Panc1 (cell line): ENCODE data around the gene ANKRD34A. TPM values are rescaled to one million over a fixed set of nuclear protein-coding genes. Genes with fewer than 3 reads are reported as not detected.
A peak's percentile ranks its signal among the peaks of the same experiment; 100 is the strongest.

Experiments used
- ATAC-seq: fragments of 200-7000 bp; cut with Tn5 transposase; 2 replicates; pipeline ENCODE4 v1.9.1; 2020; ENCODE audit warnings: mild to moderate bottlenecking, moderate library complexity
- BruUV-seq: library from RNA; stranded (reverse); fragments of 400-500 nt; replicated peaks from 2 replicates; lab custom pipeline; 2021; lab: Mats Ljungman, UMichigan
- CTCF ChIA-PET: fragments of 300-600 bp; sonication (Branson Sonifier 250); formaldehyde crosslinking; loops from one replicate; lab custom pipeline; 2022; ENCODE audit warnings: antibody characterized with exemption; lab: Charles Lee
- POLR2A ChIA-PET: fragments of 300-600 bp; sonication (Branson Sonifier 250); formaldehyde crosslinking; loops from one replicate; lab custom pipeline; 2022; ENCODE audit warnings: antibody characterized with exemption; lab: Charles Lee
- DNase-seq: peaks from one replicate; pipeline ENCODE4 v3.0.0-alpha.2; 2010; ENCODE audit warnings: low read depth, low spot score
- H3K27ac ChIP-seq: 2 replicates; pipeline ENCODE4 v1.5.1; 2011; ENCODE audit warnings: mild to moderate bottlenecking, low read length, inconsistent platforms
- H3K27me3 ChIP-seq: fragments of 200-500 bp; sonication (Bioruptor generic); 2 replicates; pipeline ENCODE4 v1.6.0; 2014; ENCODE audit warnings: low read length, inconsistent platforms; ENCODE audit not compliant: control insufficient read depth, insufficient read depth
- H3K36me3 ChIP-seq: fragments of 200-500 bp; sonication (Bioruptor generic); 2 replicates; pipeline ENCODE4 v1.5.1; 2014; ENCODE audit warnings: inconsistent platforms, mild to moderate bottlenecking, low read length, moderate library complexity; ENCODE audit not compliant: control insufficient read depth, insufficient read depth
- H3K4me1 ChIP-seq: 2 replicates; pipeline ENCODE4 v1.5.1; 2011; ENCODE audit warnings: inconsistent platforms, mild to moderate bottlenecking, low read length, moderate library complexity; ENCODE audit not compliant: control insufficient read depth, insufficient read depth
- H3K4me3 ChIP-seq, 2 experiments: 2 replicates each; pipeline ENCODE4 v1.5.1; 2011 to 2012; ENCODE audit warnings: low read depth in 2 of 2, low read length in 2 of 2, mild to moderate bottlenecking in 2 of 2, inconsistent platforms in 1 of 2, moderate library complexity in 1 of 2
- H3K9me3 ChIP-seq: fragments of 200-500 bp; sonication (Bioruptor generic); 2 replicates; pipeline ENCODE4 v1.5.1; 2014; ENCODE audit warnings: low read depth, mild to moderate bottlenecking, inconsistent platforms, low read length, moderate library complexity; ENCODE audit not compliant: control insufficient read depth, insufficient read depth
- POLR2AphosphoS5 ChIP-seq: IDR thresholded peaks from 2 replicates; pipeline ENCODE4 v1.6.1; 2012; ENCODE audit warnings: mild to moderate bottlenecking, low read depth, low read length, moderate library complexity
- SIN3A ChIP-seq: IDR thresholded peaks from 2 replicates; pipeline ENCODE4 v1.6.1; 2012; ENCODE audit warnings: low read depth, mild to moderate bottlenecking, low read length, moderate library complexity, borderline replicate concordance; ENCODE audit not compliant: insufficient read depth
- TCF7L2 ChIP-seq: IDR thresholded peaks from 2 replicates; pipeline ENCODE4 v1.6.1; 2011; ENCODE audit warnings: mild to moderate bottlenecking, low read depth, low read length, inconsistent platforms
- in situ Hi-C: cut with HindIII; loops from 2 replicates; pipeline ENCODE4 v1.10.0; 2016; ENCODE audit warnings: low sequenced_read_pairs, low pct_unique_long_range_greater_than_20kb
- intact Hi-C: fragments of 100-400 bp; cut with micrococcal nuclease; formaldehyde crosslinking; loops from one replicate; pipeline ENCODE4 v1.10.0; 2022; ENCODE audit not compliant: unreplicated experiment
- total RNA-seq: library from RNA; stranded (reverse); gene quantifications from one replicate; pipeline ENCODE4 v1.2.1, GENCODE V29; 2021; ENCODE audit not compliant: unreplicated experiment
- TF ChIP-seq, protein P1 (sequence below): fragments of 450-650 bp; IDR thresholded peaks from 2 replicates; pipeline ENCODE4 v1.5.1; 2017; ENCODE audit warnings: mild to moderate bottlenecking
- TF ChIP-seq, protein P2 (sequence below), 2 experiments: IDR thresholded peaks; 2 replicates each; pipeline ENCODE4 v1.6.1; 2011 to 2012; ENCODE audit warnings: low read depth in 2 of 2, control low read depth in 1 of 2, low read length in 1 of 2, mild to moderate bottlenecking in 1 of 2, moderate library complexity in 1 of 2; ENCODE audit not compliant: insufficient read depth in 1 of 2

The ANKRD34A gene
- total RNA-seq, 1 experiment from 2014 or later, result 1.4 TPM

DNA sequence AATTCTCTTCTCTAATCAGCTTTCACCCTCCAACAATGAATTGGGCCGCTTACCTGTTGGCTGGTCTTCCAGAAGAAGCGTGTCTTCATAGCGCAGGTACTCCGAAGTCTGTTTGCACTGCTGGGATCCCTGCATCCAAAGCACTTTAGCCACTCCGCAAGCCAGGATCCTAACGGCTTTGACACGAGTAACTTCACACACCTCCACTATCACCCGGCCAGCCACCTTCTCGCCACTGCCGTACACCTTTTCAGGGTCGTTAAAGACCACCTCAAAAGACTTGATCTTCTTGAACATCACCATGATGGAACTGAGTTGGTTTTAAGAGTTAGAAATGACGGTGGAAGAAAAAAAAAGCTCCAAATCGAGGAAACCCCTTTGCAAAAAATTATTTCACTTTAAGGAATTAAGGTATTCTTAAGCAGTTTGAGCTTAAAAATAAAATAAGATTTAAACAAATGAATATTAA, 31.6 kb upstream of the ANKRD34A start:
- TF ChIP-seq, protein P1, sequence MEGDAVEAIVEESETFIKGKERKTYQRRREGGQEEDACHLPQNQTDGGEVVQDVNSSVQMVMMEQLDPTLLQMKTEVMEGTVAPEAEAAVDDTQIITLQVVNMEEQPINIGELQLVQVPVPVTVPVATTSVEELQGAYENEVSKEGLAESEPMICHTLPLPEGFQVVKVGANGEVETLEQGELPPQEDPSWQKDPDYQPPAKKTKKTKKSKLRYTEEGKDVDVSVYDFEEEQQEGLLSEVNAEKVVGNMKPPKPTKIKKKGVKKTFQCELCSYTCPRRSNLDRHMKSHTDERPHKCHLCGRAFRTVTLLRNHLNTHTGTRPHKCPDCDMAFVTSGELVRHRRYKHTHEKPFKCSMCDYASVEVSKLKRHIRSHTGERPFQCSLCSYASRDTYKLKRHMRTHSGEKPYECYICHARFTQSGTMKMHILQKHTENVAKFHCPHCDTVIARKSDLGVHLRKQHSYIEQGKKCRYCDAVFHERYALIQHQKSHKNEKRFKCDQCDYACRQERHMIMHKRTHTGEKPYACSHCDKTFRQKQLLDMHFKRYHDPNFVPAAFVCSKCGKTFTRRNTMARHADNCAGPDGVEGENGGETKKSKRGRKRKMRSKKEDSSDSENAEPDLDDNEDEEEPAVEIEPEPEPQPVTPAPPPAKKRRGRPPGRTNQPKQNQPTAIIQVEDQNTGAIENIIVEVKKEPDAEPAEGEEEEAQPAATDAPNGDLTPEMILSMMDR, result no peak
- TF ChIP-seq POLR2AphosphoS5 (no peak), TCF7L2 (no peak), SIN3A (no peak)
- TF ChIP-seq, protein P2, sequence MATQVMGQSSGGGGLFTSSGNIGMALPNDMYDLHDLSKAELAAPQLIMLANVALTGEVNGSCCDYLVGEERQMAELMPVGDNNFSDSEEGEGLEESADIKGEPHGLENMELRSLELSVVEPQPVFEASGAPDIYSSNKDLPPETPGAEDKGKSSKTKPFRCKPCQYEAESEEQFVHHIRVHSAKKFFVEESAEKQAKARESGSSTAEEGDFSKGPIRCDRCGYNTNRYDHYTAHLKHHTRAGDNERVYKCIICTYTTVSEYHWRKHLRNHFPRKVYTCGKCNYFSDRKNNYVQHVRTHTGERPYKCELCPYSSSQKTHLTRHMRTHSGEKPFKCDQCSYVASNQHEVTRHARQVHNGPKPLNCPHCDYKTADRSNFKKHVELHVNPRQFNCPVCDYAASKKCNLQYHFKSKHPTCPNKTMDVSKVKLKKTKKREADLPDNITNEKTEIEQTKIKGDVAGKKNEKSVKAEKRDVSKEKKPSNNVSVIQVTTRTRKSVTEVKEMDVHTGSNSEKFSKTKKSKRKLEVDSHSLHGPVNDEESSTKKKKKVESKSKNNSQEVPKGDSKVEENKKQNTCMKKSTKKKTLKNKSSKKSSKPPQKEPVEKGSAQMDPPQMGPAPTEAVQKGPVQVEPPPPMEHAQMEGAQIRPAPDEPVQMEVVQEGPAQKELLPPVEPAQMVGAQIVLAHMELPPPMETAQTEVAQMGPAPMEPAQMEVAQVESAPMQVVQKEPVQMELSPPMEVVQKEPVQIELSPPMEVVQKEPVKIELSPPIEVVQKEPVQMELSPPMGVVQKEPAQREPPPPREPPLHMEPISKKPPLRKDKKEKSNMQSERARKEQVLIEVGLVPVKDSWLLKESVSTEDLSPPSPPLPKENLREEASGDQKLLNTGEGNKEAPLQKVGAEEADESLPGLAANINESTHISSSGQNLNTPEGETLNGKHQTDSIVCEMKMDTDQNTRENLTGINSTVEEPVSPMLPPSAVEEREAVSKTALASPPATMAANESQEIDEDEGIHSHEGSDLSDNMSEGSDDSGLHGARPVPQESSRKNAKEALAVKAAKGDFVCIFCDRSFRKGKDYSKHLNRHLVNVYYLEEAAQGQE (IDR thresholded peaks at IDR 0.05; ENCODE audit: insufficient read depth in 1 of 2, low read depth in 2 of 2, low read length in 1 of 2), result no peak
- BruUV-seq, result no TSS peak
- peak overlapping the region; percentile 84 for H3K27ac ChIP-seq
- DNase-seq (no peak), ATAC-seq (no peak)
- intact Hi-C loops (no loop called here), in situ Hi-C loops (no loop called here)
- H3K4me1 ChIP-seq, result peaks cover 16% of the 10 kb centered on the region
- ChIA-PET CTCF (interaction anchor here (1.6 kb wide), 1 partner anchor 11 kb away, joined by 5 read pairs; no protein-coding TSS in a partner anchor), POLR2A (interaction anchor here (0.6 kb wide), 1 partner anchor 381 kb away, joined by 3 read pairs; no protein-coding TSS in a partner anchor)
- H3K27me3 ChIP-seq, result no peaks in the 10 kb centered on the region; the same call in 1 of the 2 replicates
- no peaks in the 10 kb centered on the region for H3K9me3 ChIP-seq
- peak overlapping the region; percentile 61 to 73 for H3K4me3 ChIP-seq
- peaks cover 2% of the 10 kb centered on the region; the same call in 1 of the 2 replicates for H3K36me3 ChIP-seq

DNA sequence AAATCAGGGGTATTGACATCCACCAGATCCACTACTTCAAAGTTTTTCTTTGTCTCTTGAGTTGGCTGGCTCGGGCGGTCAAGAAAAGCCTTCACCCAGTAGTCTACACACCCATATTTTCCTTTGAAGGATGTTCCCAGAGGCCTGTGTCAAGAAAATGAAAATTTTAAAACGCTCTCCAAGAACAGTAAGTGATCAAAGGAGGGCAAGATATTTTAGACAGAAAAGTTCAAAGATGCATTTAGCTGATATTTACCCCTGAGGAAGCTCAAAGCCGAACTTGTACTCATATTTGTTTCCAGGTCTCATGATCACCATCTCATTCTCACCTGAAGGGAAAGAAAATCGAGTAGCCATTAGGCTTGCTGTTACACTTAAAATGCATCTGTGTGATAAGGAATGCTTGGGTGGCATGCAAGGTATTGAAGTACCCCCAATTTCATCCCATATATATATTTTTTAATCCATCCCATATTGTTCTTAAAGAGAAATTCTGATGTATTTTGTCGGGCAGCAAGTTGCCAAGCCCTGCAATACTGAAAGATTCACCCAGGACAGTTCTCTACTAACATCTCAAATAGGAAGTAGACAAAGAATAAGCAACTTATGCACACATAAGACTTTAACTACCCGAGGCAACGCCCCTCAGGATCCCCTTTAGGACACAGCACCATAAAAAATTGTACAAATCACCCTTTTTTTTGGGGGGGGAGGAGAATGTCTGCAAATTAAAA, 30.9 kb upstream of the ANKRD34A start:
- intact Hi-C loops, result no loop called here
- BruUV-seq, result no TSS peak
- peaks cover 16% of the 10 kb centered on the region for H3K4me1 ChIP-seq

More for the DNA sequence above, 30.9 kb upstream of the ANKRD34A start:
- H3K9me3 ChIP-seq, result no peaks in the 10 kb centered on the region
- ChIA-PET POLR2A (no interaction called here), CTCF (no interaction called here)
- no peaks in the 10 kb centered on the region; the same call in 1 of the 2 replicates for H3K27me3 ChIP-seq
- peak overlapping the region; percentile 61 to 73 for H3K4me3 ChIP-seq
- ATAC-seq, result no peak
- no peak for DNase-seq
- TF ChIP-seq, protein P1, result no peak
- H3K27ac ChIP-seq, result peak overlapping the region; percentile 84
- H3K36me3 ChIP-seq, result peaks cover 2% of the 10 kb centered on the region; the same call in 1 of the 2 replicates
- in situ Hi-C loops, result no loop called here
